ENCODE results near the gene BTN1A1. TPM values are rescaled to one million over a fixed set of nuclear protein-coding genes. Genes with fewer than 3 reads are reported as not detected.

Gene BTN1A1
- polyA plus RNA-seq, 1 donor (not counting 4 experiments of a cell fraction or from before 2014, with no cell fraction given), result not detected

- H3K9me3 ChIP-seq (ENCODE audit: control insufficient read depth, low read depth, low read length), result no peaks in the 10 kb centered on the region
- H3K9me1 ChIP-seq (ENCODE audit: control insufficient read depth, extremely low read depth, insufficient read depth, low read length), result no peaks in the 10 kb centered on the region
- dilution Hi-C loops (cut with MboI; ENCODE audit: extremely low pct_ligation_motif_present, low sequenced_read_pairs), result no loop called here
- H3K4me3 ChIP-seq (ENCODE audit: control insufficient read depth in 2 of 3, extremely low read depth in 1 of 3, insufficient read depth in 2 of 3, low read depth in 1 of 3, low read length in 3 of 3), result no peak overlapping the region
- FAIRE-seq (no peak), DNase-seq (ENCODE audit: low read depth, low spot score) (no peak)
- H4K20me1 ChIP-seq (ENCODE audit: control insufficient read depth, extremely low read depth, insufficient read depth, low read length), result no peaks in the 10 kb centered on the region
- no peak overlapping the region for H3K9ac ChIP-seq (ENCODE audit: control insufficient read depth, extremely low read depth, insufficient read depth, low read length)
- no peak overlapping the region for H2AFZ ChIP-seq (ENCODE audit: control insufficient read depth, low read length)
- H3K4me1 ChIP-seq (ENCODE audit: control insufficient read depth, extremely low read depth, insufficient read depth, low read length), result peaks cover 18% of the 10 kb centered on the region
- H3K4me2 ChIP-seq (ENCODE audit: control insufficient read depth, extremely low read depth, insufficient read depth, low read depth, low read length), result no peak overlapping the region
- no peak overlapping the region for H3K27ac ChIP-seq (ENCODE audit: control insufficient read depth, insufficient read depth, low read length)
- TF ChIP-seq CTCF (optimal IDR thresholded peaks at IDR 0.05 in 1 of 3, IDR thresholded peaks at IDR 0.05 in 1 of 3, conservative IDR thresholded peaks at IDR 0.05 in 1 of 3; ENCODE audit: extremely low read depth in 1 of 3, insufficient read depth in 2 of 3, low read length in 3 of 3) (no peak), EZH2 (IDR thresholded peaks at IDR 0.05; ENCODE audit: low read length) (no peak)
- no peaks in the 10 kb centered on the region for H3K36me3 ChIP-seq (ENCODE audit: control insufficient read depth in 2 of 2, extremely low read depth in 1 of 2, insufficient read depth in 2 of 2, low read length in 2 of 2)
- H3K79me2 ChIP-seq (ENCODE audit: control insufficient read depth, insufficient read depth, low read length), result no peaks in the 10 kb centered on the region
- H3K27me3 ChIP-seq (ENCODE audit: control insufficient read depth, extremely low read depth, insufficient read depth, low read length), result no peaks in the 10 kb centered on the region
Observed at GRCh38 chr6:26477426-26477825, 22.7 kb upstream of the BTN1A1 start.

DNA sequence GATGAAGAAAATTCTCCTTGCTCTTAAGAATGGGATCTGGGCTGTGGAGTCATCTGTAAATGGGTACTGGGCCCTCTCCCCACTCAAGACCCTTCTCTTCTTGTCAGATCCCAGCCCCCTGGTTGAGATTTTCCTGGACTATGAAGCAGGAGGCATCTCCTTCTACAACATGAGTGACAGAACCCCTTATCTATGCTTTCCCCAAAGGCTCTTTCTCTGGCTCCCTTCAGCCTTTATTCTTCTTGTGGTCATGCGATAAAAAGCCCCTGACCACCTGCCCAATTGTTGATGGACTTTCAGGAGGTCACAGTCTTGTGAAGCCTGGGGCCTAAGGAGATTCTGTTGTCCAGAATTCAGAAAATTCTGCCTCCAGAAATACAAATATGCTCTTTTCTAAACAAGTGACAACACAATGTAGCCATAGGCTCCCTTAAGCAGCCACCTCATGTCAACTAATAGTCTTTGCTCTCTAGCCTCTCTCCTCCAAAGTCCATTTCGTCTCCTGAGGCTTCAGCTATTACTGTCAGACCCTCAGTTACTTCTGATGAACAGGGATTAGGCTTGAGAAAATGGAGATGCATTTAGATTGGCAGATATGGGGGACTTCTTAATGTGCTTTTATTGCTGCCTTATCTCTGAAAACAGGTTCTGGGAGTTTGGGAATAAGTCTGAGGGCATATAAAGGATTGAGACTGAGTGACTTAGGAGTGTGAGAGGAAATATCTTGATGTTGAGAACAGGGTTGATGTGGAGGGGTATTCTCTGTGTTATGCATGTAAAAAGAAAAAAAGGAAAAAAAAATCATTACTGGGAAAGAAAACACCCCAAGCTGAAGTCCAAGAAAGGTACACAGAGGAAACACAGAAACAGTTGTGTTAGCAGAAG lies 21.8 kb upstream of the BTN1A1 start:
- Histone ChIP-seq H3K79me2 (ENCODE audit: control insufficient read depth, insufficient read depth, low read length) (no peaks in the 10 kb centered on the region), H3K27ac (ENCODE audit: control insufficient read depth, insufficient read depth, low read length) (no peak overlapping the region), H3K27me3 (ENCODE audit: control insufficient read depth, extremely low read depth, insufficient read depth, low read length) (no peaks in the 10 kb centered on the region), H2AFZ (ENCODE audit: control insufficient read depth, low read length) (no peak overlapping the region), H3K36me3 (ENCODE audit: control insufficient read depth in 2 of 2, extremely low read depth in 1 of 2, insufficient read depth in 2 of 2, low read length in 2 of 2) (no peaks in the 10 kb centered on the region), H3K4me3 (ENCODE audit: control insufficient read depth in 2 of 3, extremely low read depth in 1 of 3, insufficient read depth in 2 of 3, low read depth in 1 of 3, low read length in 3 of 3) (no peak overlapping the region), H3K9me1 (ENCODE audit: control insufficient read depth, extremely low read depth, insufficient read depth, low read length) (no peaks in the 10 kb centered on the region), H4K20me1 (ENCODE audit: control insufficient read depth, extremely low read depth, insufficient read depth, low read length) (no peaks in the 10 kb centered on the region), H3K4me2 (ENCODE audit: control insufficient read depth, extremely low read depth, insufficient read depth, low read depth, low read length) (no peak overlapping the region), H3K9me3 (ENCODE audit: control insufficient read depth, low read depth, low read length) (no peaks in the 10 kb centered on the region), H3K4me1 (ENCODE audit: control insufficient read depth, extremely low read depth, insufficient read depth, low read length) (peaks cover 15% of the 10 kb centered on the region), H3K9ac (ENCODE audit: control insufficient read depth, extremely low read depth, insufficient read depth, low read length) (no peak overlapping the region)
- TF ChIP-seq CTCF (optimal IDR thresholded peaks at IDR 0.05 in 1 of 3, IDR thresholded peaks at IDR 0.05 in 1 of 3, conservative IDR thresholded peaks at IDR 0.05 in 1 of 3; ENCODE audit: extremely low read depth in 1 of 3, insufficient read depth in 2 of 3, low read length in 3 of 3) (no peak), EZH2 (IDR thresholded peaks at IDR 0.05; ENCODE audit: low read length) (no peak)
- dilution Hi-C loops (cut with MboI; ENCODE audit: extremely low pct_ligation_motif_present, low sequenced_read_pairs), result no loop called here
- DNase-seq (ENCODE audit: low read depth, low spot score) (no peak), FAIRE-seq (no peak)

All from keratinocyte (primary cell).